HepG2 (cell line): ENCODE results near the gene ATRN. TPM values are rescaled to one million over a fixed set of nuclear protein-coding genes. Genes with fewer than 3 reads are reported as not detected.

Source experiments
- BRD4 ChIP-seq: sonication (generic); formaldehyde crosslinking; IDR thresholded peaks from 2 replicates; pipeline ENCODE4 v1.4.0; 2020; ENCODE audit warnings: missing genetic modification reagents
- HNF4G ChIP-seq, 2 experiments: sonication (generic) in 1 of 2; formaldehyde crosslinking in 1 of 2; IDR thresholded peaks; 2 replicates each; pipeline versions ENCODE4 v1.4.0 to v1.6.1; 2011 to 2020; ENCODE audit warnings: borderline replicate concordance in 2 of 2, low read depth in 2 of 2, mild to moderate bottlenecking in 2 of 2, low read length in 1 of 2, missing genetic modification reagents in 1 of 2, moderate library complexity in 1 of 2
- MEIS1 ChIP-seq: sonication (generic); formaldehyde crosslinking; IDR thresholded peaks from 2 replicates; pipeline ENCODE4 v1.9.0; 2021; ENCODE audit warnings: mild to moderate bottlenecking, missing genetic modification reagents, moderate library complexity, borderline replicate concordance
- MTF1 ChIP-seq: sonication (generic); formaldehyde crosslinking; IDR thresholded peaks from 2 replicates; pipeline ENCODE4 v1.5.0; 2020; ENCODE audit warnings: missing genetic modification reagents
- ZBTB20 ChIP-seq: sonication (generic); formaldehyde crosslinking; IDR thresholded peaks from 2 replicates; pipeline ENCODE4 v1.8.1; 2023; ENCODE audit warnings: missing genetic modification reagents, low read depth, mild to moderate bottlenecking, borderline replicate concordance
- ZNF251 ChIP-seq: sonication (generic); formaldehyde crosslinking; IDR thresholded peaks from 2 replicates; pipeline ENCODE4 v1.9.0; 2021; ENCODE audit warnings: mild to moderate bottlenecking, missing genetic modification reagents
- ZNF563 ChIP-seq: sonication (generic); formaldehyde crosslinking; IDR thresholded peaks from 2 replicates; pipeline ENCODE4 v1.8.0; 2022; ENCODE audit warnings: mild to moderate bottlenecking, moderate library complexity, missing genetic modification reagents
- ZNF850 ChIP-seq: sonication (generic); formaldehyde crosslinking; conservative IDR thresholded peaks from 2 replicates; pipeline ENCODE4 v1.9.0; 2021; ENCODE audit warnings: mild to moderate bottlenecking, missing genetic modification reagents
- polyA plus RNA-seq, 8 experiments: library from polyadenylated mRNA; depleted of rRNA in 3 of 8; stranded (reverse) in 7 of 8; unstranded in 1 of 8; fragments of >200 nt; fragmentation: Illumina TruSeq in 4 of 8; extraction: Trizol in 4 of 8; gene quantifications; 2 replicates each; pipeline versions ENCODE4 v1.2.1 to v1.2.3, GENCODE V29; 2011 to 2016; ENCODE audit warnings: low read depth in 4 of 8, missing spikeins in 1 of 8, mixed read lengths in 1 of 8; ENCODE audit not compliant: insufficient read depth in 1 of 8
- total RNA-seq, 5 experiments: library from RNA; depleted of rRNA; stranded (reverse); fragments of >200 nt; fragmentation: Illumina TruSeq; extraction: Trizol; gene quantifications; 2 replicates each; pipeline ENCODE4 v1.2.3, GENCODE V29; 2016; ENCODE audit warnings: low read depth in 1 of 5
- TF ChIP-seq, protein P1 (sequence below), 2 experiments: sonication (generic) in 1 of 2; formaldehyde crosslinking in 1 of 2; IDR thresholded peaks; 2 replicates each; pipeline versions ENCODE4 v1.6.1 to v1.9.0; 2014 to 2022; ENCODE audit warnings: antibody characterized with exemption in 1 of 2, borderline replicate concordance in 1 of 2, inconsistent platforms in 1 of 2, low read depth in 1 of 2, missing genetic modification reagents in 1 of 2
- TF ChIP-seq, protein P2 (sequence below): IDR thresholded peaks from 2 replicates; pipeline ENCODE4 v1.6.1; 2016; ENCODE audit warnings: low read depth, missing genetic modification reagents, missing compliant biosample characterization
- TF ChIP-seq, protein P3 (sequence below): sonication (generic); formaldehyde crosslinking; IDR thresholded peaks from 2 replicates; pipeline ENCODE4 v1.4.0; 2020; ENCODE audit warnings: mild to moderate bottlenecking, missing genetic modification reagents
- TF ChIP-seq, protein P4 (sequence below): sonication (generic); formaldehyde crosslinking; IDR thresholded peaks from 2 replicates; pipeline ENCODE4 v1.4.0; 2020; ENCODE audit warnings: missing genetic modification reagents

ATRN gene
- total and polyA plus RNA-seq, 2 of the 13 experiments (the other 11 are each of a cell fraction or from before 2014, with no cell fraction given): 44.2 to 81.1 TPM

DNA sequence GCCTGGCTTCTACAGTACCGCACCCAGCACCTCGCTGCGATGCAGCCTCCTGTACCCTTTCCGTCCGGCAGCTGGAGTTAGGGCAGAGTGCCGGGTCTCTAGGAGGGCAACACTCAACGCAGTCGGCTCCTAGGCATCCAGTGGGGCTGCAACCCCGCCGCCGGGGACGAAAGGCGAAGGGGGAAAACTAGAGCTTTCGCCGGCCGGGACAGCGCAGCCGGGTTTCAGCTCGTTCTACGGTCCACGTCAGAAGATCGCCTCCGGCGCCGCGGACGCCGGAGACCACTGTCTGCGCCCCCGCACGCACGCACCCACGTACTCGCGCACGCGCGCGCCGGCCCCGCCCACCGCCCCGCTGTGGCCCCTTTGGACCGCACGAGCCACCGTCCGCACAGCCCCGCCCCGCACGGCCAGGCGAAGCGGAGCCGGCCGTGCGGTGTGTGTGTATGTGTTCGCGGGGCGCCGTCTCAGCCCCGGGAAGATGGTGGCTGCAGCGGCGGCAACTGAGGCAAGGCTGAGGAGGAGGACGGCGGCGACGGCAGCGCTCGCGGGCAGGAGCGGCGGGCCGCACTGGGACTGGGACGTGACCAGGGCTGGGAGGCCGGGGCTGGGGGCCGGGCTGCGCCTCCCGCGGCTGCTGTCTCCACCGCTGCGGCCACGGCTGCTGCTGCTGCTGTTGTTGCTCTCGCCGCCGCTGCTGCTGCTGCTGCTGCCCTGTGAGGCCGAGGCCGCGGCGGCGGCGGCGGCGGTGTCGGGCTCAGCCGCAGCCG, at the start of gene ATRN (continued):
- TF ChIP-seq, protein P1, sequence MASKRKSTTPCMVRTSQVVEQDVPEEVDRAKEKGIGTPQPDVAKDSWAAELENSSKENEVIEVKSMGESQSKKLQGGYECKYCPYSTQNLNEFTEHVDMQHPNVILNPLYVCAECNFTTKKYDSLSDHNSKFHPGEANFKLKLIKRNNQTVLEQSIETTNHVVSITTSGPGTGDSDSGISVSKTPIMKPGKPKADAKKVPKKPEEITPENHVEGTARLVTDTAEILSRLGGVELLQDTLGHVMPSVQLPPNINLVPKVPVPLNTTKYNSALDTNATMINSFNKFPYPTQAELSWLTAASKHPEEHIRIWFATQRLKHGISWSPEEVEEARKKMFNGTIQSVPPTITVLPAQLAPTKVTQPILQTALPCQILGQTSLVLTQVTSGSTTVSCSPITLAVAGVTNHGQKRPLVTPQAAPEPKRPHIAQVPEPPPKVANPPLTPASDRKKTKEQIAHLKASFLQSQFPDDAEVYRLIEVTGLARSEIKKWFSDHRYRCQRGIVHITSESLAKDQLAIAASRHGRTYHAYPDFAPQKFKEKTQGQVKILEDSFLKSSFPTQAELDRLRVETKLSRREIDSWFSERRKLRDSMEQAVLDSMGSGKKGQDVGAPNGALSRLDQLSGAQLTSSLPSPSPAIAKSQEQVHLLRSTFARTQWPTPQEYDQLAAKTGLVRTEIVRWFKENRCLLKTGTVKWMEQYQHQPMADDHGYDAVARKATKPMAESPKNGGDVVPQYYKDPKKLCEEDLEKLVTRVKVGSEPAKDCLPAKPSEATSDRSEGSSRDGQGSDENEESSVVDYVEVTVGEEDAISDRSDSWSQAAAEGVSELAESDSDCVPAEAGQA (IDR thresholded peaks at IDR 0.05; ENCODE audit: low read depth): peak; percentile 90
- TF ChIP-seq, protein P1 (CRISPR knock-in tag; IDR thresholded peaks at IDR 0.05; ENCODE audit: borderline replicate concordance): peak; percentile 86; the same call in 1 of the 2 replicates
- TF ChIP-seq, protein P2, sequence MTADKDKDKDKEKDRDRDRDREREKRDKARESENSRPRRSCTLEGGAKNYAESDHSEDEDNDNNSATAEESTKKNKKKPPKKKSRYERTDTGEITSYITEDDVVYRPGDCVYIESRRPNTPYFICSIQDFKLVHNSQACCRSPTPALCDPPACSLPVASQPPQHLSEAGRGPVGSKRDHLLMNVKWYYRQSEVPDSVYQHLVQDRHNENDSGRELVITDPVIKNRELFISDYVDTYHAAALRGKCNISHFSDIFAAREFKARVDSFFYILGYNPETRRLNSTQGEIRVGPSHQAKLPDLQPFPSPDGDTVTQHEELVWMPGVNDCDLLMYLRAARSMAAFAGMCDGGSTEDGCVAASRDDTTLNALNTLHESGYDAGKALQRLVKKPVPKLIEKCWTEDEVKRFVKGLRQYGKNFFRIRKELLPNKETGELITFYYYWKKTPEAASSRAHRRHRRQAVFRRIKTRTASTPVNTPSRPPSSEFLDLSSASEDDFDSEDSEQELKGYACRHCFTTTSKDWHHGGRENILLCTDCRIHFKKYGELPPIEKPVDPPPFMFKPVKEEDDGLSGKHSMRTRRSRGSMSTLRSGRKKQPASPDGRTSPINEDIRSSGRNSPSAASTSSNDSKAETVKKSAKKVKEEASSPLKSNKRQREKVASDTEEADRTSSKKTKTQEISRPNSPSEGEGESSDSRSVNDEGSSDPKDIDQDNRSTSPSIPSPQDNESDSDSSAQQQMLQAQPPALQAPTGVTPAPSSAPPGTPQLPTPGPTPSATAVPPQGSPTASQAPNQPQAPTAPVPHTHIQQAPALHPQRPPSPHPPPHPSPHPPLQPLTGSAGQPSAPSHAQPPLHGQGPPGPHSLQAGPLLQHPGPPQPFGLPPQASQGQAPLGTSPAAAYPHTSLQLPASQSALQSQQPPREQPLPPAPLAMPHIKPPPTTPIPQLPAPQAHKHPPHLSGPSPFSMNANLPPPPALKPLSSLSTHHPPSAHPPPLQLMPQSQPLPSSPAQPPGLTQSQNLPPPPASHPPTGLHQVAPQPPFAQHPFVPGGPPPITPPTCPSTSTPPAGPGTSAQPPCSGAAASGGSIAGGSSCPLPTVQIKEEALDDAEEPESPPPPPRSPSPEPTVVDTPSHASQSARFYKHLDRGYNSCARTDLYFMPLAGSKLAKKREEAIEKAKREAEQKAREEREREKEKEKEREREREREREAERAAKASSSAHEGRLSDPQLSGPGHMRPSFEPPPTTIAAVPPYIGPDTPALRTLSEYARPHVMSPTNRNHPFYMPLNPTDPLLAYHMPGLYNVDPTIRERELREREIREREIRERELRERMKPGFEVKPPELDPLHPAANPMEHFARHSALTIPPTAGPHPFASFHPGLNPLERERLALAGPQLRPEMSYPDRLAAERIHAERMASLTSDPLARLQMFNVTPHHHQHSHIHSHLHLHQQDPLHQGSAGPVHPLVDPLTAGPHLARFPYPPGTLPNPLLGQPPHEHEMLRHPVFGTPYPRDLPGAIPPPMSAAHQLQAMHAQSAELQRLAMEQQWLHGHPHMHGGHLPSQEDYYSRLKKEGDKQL (CRISPR knock-in tag): peak; percentile 83
- peak; percentile 68 for TF ChIP-seq ZBTB20 (CRISPR knock-in tag)
- peak; percentile 61; the same call in 1 of the 2 replicates for TF ChIP-seq MTF1
- TF ChIP-seq ZNF850: no peak
- peak; percentile 88 for TF ChIP-seq MEIS1
- TF ChIP-seq, protein P3, sequence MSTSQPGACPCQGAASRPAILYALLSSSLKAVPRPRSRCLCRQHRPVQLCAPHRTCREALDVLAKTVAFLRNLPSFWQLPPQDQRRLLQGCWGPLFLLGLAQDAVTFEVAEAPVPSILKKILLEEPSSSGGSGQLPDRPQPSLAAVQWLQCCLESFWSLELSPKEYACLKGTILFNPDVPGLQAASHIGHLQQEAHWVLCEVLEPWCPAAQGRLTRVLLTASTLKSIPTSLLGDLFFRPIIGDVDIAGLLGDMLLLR (CRISPR knock-in tag): peak; percentile 70
- no peak for TF ChIP-seq HNF4G (IDR thresholded peaks at IDR 0.05; ENCODE audit: borderline replicate concordance, low read depth, low read length)
- TF ChIP-seq HNF4G (CRISPR knock-in tag; IDR thresholded peaks at IDR 0.05; ENCODE audit: borderline replicate concordance, low read depth): peak; percentile 82
- no peak for TF ChIP-seq ZNF251
- peak; percentile 99 for TF ChIP-seq ZNF563 (CRISPR knock-in tag)
- TF ChIP-seq, protein P4, sequence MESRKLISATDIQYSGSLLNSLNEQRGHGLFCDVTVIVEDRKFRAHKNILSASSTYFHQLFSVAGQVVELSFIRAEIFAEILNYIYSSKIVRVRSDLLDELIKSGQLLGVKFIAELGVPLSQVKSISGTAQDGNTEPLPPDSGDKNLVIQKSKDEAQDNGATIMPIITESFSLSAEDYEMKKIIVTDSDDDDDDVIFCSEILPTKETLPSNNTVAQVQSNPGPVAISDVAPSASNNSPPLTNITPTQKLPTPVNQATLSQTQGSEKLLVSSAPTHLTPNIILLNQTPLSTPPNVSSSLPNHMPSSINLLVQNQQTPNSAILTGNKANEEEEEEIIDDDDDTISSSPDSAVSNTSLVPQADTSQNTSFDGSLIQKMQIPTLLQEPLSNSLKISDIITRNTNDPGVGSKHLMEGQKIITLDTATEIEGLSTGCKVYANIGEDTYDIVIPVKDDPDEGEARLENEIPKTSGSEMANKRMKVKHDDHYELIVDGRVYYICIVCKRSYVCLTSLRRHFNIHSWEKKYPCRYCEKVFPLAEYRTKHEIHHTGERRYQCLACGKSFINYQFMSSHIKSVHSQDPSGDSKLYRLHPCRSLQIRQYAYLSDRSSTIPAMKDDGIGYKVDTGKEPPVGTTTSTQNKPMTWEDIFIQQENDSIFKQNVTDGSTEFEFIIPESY (CRISPR knock-in tag): peak; percentile 20; the same call in 1 of the 2 replicates
- TF ChIP-seq BRD4 (CRISPR knock-in tag): no peak; the same call in 1 of the 2 replicates
